Tibial nerve (tissue), 4 donors: Measurements from ENCODE around the gene WDR31. TPM values are rescaled to one million over a fixed set of nuclear protein-coding genes. Genes with fewer than 3 reads are reported as not detected.

ENCODE experiments used
- DNase-seq, 2 donors: peaks; one replicate each; pipeline ENCODE4 v3.0.0-alpha.2; 2019; ENCODE audit warnings: low spot score in 2 of 2
- H3K27ac ChIP-seq, 4 donors: fragments of 200-600 bp; sonication (generic) in 3 of 4; one replicate each; pipeline ENCODE4 v1.5.1; 2017 to 2019; ENCODE audit warnings: mild to moderate bottlenecking in 1 of 4
- H3K27me3 ChIP-seq, 2 donors: fragments of 200-600 bp; sonication (generic) in 1 of 2; one replicate each; pipeline versions ENCODE4 v1.5.1 to v1.6.0; 2017 to 2019
- H3K36me3 ChIP-seq, 3 donors: fragments of 200-600 bp; sonication (generic); one replicate each; pipeline ENCODE4 v1.5.1; 2018 to 2019
- H3K4me1 ChIP-seq, 4 donors: fragments of 200-600 bp; sonication (generic) in 3 of 4; one replicate each; pipeline ENCODE4 v1.5.1; 2017 to 2019
- H3K4me3 ChIP-seq, 4 donors: fragments of 200-600 bp; sonication (generic) in 3 of 4; one replicate each; pipeline ENCODE4 v1.5.1; 2017 to 2019; ENCODE audit warnings: mild to moderate bottlenecking in 1 of 4, moderate library complexity in 1 of 4
- H3K9me3 ChIP-seq, 4 donors: fragments of 200-600 bp; sonication (generic) in 3 of 4; one replicate each; pipeline ENCODE4 v1.5.1; 2017 to 2019
- CTCF ChIP-seq, 5 experiments: fragments of 200-600 bp in 3 of 5; fragments of 450-650 bp in 2 of 5; sonication (generic) in 3 of 5; IDR thresholded peaks; one replicate each; pipeline ENCODE4 v1.5.1; 2016 to 2019; ENCODE audit warnings: antibody characterized with exemption in 5 of 5, mild to moderate bottlenecking in 3 of 5, moderate library complexity in 2 of 5
- EP300 ChIP-seq, 2 donors: sonication (generic); formaldehyde crosslinking; IDR thresholded peaks; one replicate each; pipeline ENCODE4 v1.6.1; 2017; ENCODE audit warnings: antibody characterized with exemption in 2 of 2, mild to moderate bottlenecking in 1 of 2
- POLR2A ChIP-seq, 2 donors: fragments of 450-650 bp; IDR thresholded peaks; one replicate each; pipeline ENCODE4 v1.6.1; 2017; ENCODE audit warnings: antibody characterized with exemption in 2 of 2, mild to moderate bottlenecking in 2 of 2, moderate library complexity in 2 of 2
- WGBS, 2 donors: methylation state at CpG; one replicate each; pipeline ENCODE4 v1.1.5; 2018; 5-methylcytosine and 5-hydroxymethylcytosine counted together
- total RNA-seq, 4 donors: library from RNA; depleted of rRNA; stranded (reverse); fragments of >200 nt; gene quantifications; one replicate each; pipeline ENCODE4 v1.1.0, GENCODE V29; 2016

The WDR31 gene
- total RNA-seq, result 1 to 10 TPM in 3 of 4 donors, under 1 TPM in 1; 0.60 to 2.8 (median 1.4) TPM

GRCh38 chr9:113340011-113340699, at the start of gene WDR31:
TSS of gene WDR31 (minus strand) at chr9:113340275. CDS start at chr9:113332022, 8,253 bp downstream.
- WGBS, 2 donors, result 0 to 1% methylated on average over 28 to 31 of the region's 46 CpGs
- Histone ChIP-seq H3K9me3 (no peaks in the 10 kb centered on the region), H3K4me1 (peaks cover 0 to 27% (median 7%) of the 10 kb centered on the region in 4 donors), H3K36me3 (peaks cover 0 to 5% (median 0%) of the 10 kb centered on the region in 3 donors), H3K27ac (peak within 1 kb of the TSS; percentile 68 to 90 (median 80)), H3K27me3 (no peaks in the 10 kb centered on the region), H3K4me3 (peak within 1 kb of the TSS; percentile 59 to 84 (median 76))
- peak; percentile 66 to 71 for DNase-seq
- TF ChIP-seq CTCF (IDR thresholded peaks at IDR 0.05) (peak in 1 of 5 experiments; percentile 42), POLR2A (IDR thresholded peaks at IDR 0.05) (peak; percentile 11 to 41), EP300 (IDR thresholded peaks at IDR 0.05) (peak; percentile 46 to 90)

GRCh38 chr9:113389451-113389850, 49.4 kb upstream of the WDR31 start:
- Histone ChIP-seq H3K4me1 (peaks cover 0 to 5% (median 0%) of the 10 kb centered on the region in 4 donors), H3K9me3 (no peaks in the 10 kb centered on the region), H3K4me3 (no peak overlapping the region), H3K36me3 (peaks cover 0 to 84% (median 9%) of the 10 kb centered on the region in 3 donors), H3K27me3 (no peaks in the 10 kb centered on the region), H3K27ac (no peak overlapping the region)
- TF ChIP-seq POLR2A (IDR thresholded peaks at IDR 0.05) (no peak), EP300 (IDR thresholded peaks at IDR 0.05) (no peak)
- no peak for DNase-seq
- 92 to 95% methylated on average over 10 to 11 of the region's 11 CpGs for WGBS, 2 donors

GRCh38 chr9:113388833-113389232, 48.8 kb upstream of the WDR31 start:
- WGBS, 2 donors, result 87 to 90% methylated on average over 12 to 13 of the region's 13 CpGs
- no peaks in the 10 kb centered on the region for H3K27me3 ChIP-seq
- peaks cover 0 to 3% (median 0%) of the 10 kb centered on the region in 4 donors for H3K4me1 ChIP-seq
- no peak for TF ChIP-seq EP300 (IDR thresholded peaks at IDR 0.05)
- no peak for TF ChIP-seq POLR2A (IDR thresholded peaks at IDR 0.05)
- no peak for TF ChIP-seq CTCF (IDR thresholded peaks at IDR 0.05)
- no peak overlapping the region for H3K4me3 ChIP-seq
- no peaks in the 10 kb centered on the region for H3K9me3 ChIP-seq
- peaks cover 0 to 84% (median 9%) of the 10 kb centered on the region in 3 donors for H3K36me3 ChIP-seq
- no peak for DNase-seq
- H3K27ac ChIP-seq, result no peak overlapping the region

GRCh38 chr9:113387560-113388230, 47.6 kb upstream of the WDR31 start:
- H3K9me3 ChIP-seq, result no peaks in the 10 kb centered on the region
- H3K36me3 ChIP-seq, result peaks cover 0 to 75% (median 9%) of the 10 kb centered on the region in 3 donors
- H3K27me3 ChIP-seq, result no peaks in the 10 kb centered on the region
- no peak for DNase-seq
- H3K4me3 ChIP-seq, result no peak overlapping the region
- no peaks in the 10 kb centered on the region for H3K4me1 ChIP-seq
- WGBS, 2 donors, result 70 to 72% methylated on average over 9 of the region's 9 CpGs
- no peak overlapping the region for H3K27ac ChIP-seq
- TF ChIP-seq CTCF (IDR thresholded peaks at IDR 0.05), result no peak
- no peak for TF ChIP-seq POLR2A (IDR thresholded peaks at IDR 0.05)
- no peak for TF ChIP-seq EP300 (IDR thresholded peaks at IDR 0.05)

GRCh38 chr9:113386571-113387393, 46.7 kb upstream of the WDR31 start:
- WGBS, 2 donors, result 87 to 90% methylated on average over 4 of the region's 4 CpGs
- Histone ChIP-seq H3K4me1 (no peaks in the 10 kb centered on the region), H3K27ac (no peak overlapping the region), H3K9me3 (no peaks in the 10 kb centered on the region), H3K36me3 (peaks cover 0 to 66% (median 5%) of the 10 kb centered on the region in 3 donors), H3K27me3 (no peaks in the 10 kb centered on the region), H3K4me3 (no peak overlapping the region)
- no peak for DNase-seq
- TF ChIP-seq POLR2A (IDR thresholded peaks at IDR 0.05), result no peak
- no peak for TF ChIP-seq CTCF (IDR thresholded peaks at IDR 0.05)
- TF ChIP-seq EP300 (IDR thresholded peaks at IDR 0.05), result no peak
